ENCODE data around the gene TRIO. TPM values are rescaled to one million over a fixed set of nuclear protein-coding genes. Genes with fewer than 3 reads are reported as not detected.

The TRIO gene
- total RNA-seq, 1 donor from 2014 or later: 163 TPM

GRCh38 chr5:14357441-14357840, 214.3 kb downstream of the TRIO start:
- DNase-seq (ENCODE audit: low spot score, unreplicated experiment): no peak
- Mint-ChIP-seq H3K4me1 (ENCODE audit: low read depth) (no peaks in the 10 kb centered on the region), H3K27ac (no peak overlapping the region), H3K36me3 (ENCODE audit: insufficient read depth) (peaks cover 10% of the 10 kb centered on the region), H3K27me3 (no peaks in the 10 kb centered on the region), H3K4me3 (ENCODE audit: low read depth) (no peak overlapping the region), H3K9me3 (ENCODE audit: low read depth) (no peaks in the 10 kb centered on the region)
- TF ChIP-seq CTCF (IDR thresholded peaks at IDR 0.05; ENCODE audit: unreplicated experiment): no peak

- no peaks in the 10 kb centered on the region for H3K9me3 Mint-ChIP-seq (ENCODE audit: low read depth)
- no peak overlapping the region for H3K27ac Mint-ChIP-seq
- DNase-seq (ENCODE audit: low spot score, unreplicated experiment): no peak
- no peaks in the 10 kb centered on the region for H3K4me1 Mint-ChIP-seq (ENCODE audit: low read depth)
- H3K4me3 Mint-ChIP-seq (ENCODE audit: low read depth): no peak overlapping the region
- H3K27me3 Mint-ChIP-seq: no peaks in the 10 kb centered on the region
- no peak for TF ChIP-seq CTCF (IDR thresholded peaks at IDR 0.05; ENCODE audit: unreplicated experiment)
- peaks cover 12% of the 10 kb centered on the region for H3K36me3 Mint-ChIP-seq (ENCODE audit: insufficient read depth)
These were observed 214.7 kb downstream of the TRIO start for GRCh38 chr5:14357851-14358250.

GRCh38 chr5:14358536-14358935, 215.4 kb downstream of the TRIO start:
- Mint-ChIP-seq H3K27ac (no peak overlapping the region), H3K4me3 (ENCODE audit: low read depth) (no peak overlapping the region), H3K9me3 (ENCODE audit: low read depth) (no peaks in the 10 kb centered on the region), H3K36me3 (ENCODE audit: insufficient read depth) (peaks cover 12% of the 10 kb centered on the region), H3K4me1 (ENCODE audit: low read depth) (no peaks in the 10 kb centered on the region), H3K27me3 (no peaks in the 10 kb centered on the region)
- no peak for DNase-seq (ENCODE audit: low spot score, unreplicated experiment)
- no peak for TF ChIP-seq CTCF (IDR thresholded peaks at IDR 0.05; ENCODE audit: unreplicated experiment)

- Mint-ChIP-seq H3K4me3 (ENCODE audit: low read depth) (no peak overlapping the region), H3K27ac (no peak overlapping the region), H3K27me3 (no peaks in the 10 kb centered on the region), H3K9me3 (ENCODE audit: low read depth) (no peaks in the 10 kb centered on the region), H3K36me3 (ENCODE audit: insufficient read depth) (peaks cover 13% of the 10 kb centered on the region), H3K4me1 (ENCODE audit: low read depth) (no peaks in the 10 kb centered on the region)
- TF ChIP-seq CTCF (IDR thresholded peaks at IDR 0.05; ENCODE audit: unreplicated experiment): no peak
- DNase-seq (ENCODE audit: low spot score, unreplicated experiment): no peak
These were observed 216.2 kb downstream of the TRIO start for GRCh38 chr5:14359069-14360043.

- H3K27ac Mint-ChIP-seq: no peak overlapping the region
- H3K4me1 Mint-ChIP-seq (ENCODE audit: low read depth): no peaks in the 10 kb centered on the region
These were observed 219.3 kb downstream of the TRIO start for GRCh38 chr5:14362491-14362890.

More at GRCh38 chr5:14362491-14362890, 219.3 kb downstream of the TRIO start:
- no peaks in the 10 kb centered on the region for H3K9me3 Mint-ChIP-seq (ENCODE audit: low read depth)
- no peaks in the 10 kb centered on the region for H3K27me3 Mint-ChIP-seq
- H3K36me3 Mint-ChIP-seq (ENCODE audit: insufficient read depth): peaks cover 25% of the 10 kb centered on the region
- no peak overlapping the region for H3K4me3 Mint-ChIP-seq (ENCODE audit: low read depth)
- no peak for TF ChIP-seq CTCF (IDR thresholded peaks at IDR 0.05; ENCODE audit: unreplicated experiment)
- no peak for DNase-seq (ENCODE audit: low spot score, unreplicated experiment)

Measured in progenitor cell of endocrine pancreas (in vitro differentiated cells).